ENCODE measurements around the gene MAN1A1.

Gene MAN1A1

DNA sequence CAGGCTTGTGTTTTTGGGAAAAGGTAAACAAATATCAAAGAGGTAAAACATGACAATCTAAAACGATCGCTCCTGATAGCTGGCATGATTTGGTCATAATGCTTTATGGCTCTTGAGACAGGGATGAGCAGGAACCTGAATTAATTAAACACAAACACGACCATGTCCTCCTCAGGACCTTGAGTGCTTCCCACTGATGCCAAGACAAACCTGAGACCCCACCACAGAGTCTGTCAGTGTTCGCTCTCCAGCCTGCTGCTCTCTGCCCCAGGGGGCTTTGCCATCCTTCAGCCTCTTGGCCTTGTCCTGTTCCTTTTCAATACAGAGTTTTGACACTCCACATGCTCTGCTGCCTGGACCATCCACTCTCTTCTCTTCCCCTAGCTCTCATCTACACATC lies 119.4 kb downstream of the MAN1A1 start:
- no peak for DNase-seq

DNA sequence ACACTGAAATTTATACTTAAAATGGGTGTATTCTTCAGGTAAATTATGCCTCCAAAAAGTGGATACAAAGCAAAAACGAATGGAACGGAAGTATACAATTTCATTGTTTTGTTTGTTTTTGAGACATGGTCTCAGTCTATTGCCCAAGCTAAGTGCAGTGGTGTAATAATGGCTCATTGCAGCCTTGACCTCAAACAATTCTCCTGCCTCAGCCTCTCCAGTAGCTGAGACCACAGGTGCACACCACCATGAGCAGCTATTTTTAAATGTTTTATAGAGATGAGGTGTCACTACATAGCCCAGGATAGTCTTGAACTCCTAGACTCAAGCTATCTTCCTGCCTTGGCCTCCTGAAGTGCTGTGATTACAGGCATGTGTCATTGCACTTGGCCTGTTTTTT lies 122.2 kb downstream of the MAN1A1 start:
- DNase-seq, result no peak

DNA sequence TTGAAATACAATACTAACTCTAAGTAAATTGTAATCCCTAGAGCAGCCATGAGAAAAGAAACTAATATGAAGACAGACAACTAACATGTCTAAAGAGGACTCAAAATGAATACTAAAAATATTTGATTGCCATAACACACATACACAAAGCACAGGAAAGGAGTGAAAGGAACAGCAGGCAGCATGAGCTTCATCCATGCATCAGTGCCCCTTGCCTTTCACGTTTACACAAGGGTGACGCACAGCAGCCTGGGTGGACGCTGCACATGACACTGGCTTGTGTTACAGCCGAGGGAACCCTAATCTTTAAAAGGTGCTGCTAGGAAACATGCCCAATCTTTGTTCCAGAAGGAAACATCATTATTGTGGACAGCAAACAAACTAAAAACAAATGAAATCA lies 123.5 kb downstream of the MAN1A1 start:
- DNase-seq, result no peak

DNA sequence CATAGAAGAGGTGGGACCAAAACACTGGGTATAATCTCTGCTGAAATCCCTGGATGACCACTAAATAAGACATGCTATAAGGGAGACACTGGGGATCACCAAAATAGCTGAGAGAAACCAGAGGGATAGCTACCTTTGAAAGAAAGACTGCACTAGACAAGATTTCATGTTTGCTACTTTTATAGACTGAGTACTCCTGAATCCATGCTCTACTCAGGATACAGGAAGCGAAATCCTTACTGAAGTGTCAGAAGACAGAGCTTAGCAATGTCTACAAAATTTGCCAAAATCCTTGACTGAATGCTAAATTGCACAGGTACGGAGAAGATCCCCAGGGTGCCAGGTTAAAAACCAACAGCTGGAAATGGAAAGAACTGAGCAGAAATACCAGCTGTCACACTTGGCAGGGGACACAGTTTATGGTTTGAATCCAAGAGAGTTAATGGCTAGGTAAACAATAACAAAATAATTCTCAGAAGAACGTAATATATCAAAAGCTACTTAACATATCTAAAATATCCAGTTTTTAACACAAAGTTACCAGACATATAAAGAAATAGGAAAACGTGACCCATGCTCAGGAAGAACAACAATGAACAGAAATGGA lies 125.4 kb downstream of the MAN1A1 start:
- no peak for DNase-seq

DNA sequence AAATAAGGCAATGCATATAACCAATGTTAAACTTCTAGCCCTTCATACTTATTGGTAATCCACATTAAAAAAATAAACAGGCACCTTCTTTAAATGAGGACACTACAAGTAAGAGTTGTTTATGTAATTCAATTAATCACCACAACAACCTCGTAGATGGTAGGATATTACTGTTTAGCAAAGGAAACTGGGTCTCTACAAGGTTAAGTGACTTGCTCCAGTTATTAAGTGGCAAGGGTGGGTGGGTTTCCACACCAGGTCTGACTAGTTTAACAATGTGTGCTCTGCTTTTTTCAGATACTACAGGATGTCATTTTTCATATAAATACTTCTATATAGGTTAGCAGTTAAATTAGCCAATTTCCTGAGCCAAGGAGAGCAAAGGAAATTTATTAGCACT lies 129.1 kb downstream of the MAN1A1 start:
- no peak for DNase-seq

DNA sequence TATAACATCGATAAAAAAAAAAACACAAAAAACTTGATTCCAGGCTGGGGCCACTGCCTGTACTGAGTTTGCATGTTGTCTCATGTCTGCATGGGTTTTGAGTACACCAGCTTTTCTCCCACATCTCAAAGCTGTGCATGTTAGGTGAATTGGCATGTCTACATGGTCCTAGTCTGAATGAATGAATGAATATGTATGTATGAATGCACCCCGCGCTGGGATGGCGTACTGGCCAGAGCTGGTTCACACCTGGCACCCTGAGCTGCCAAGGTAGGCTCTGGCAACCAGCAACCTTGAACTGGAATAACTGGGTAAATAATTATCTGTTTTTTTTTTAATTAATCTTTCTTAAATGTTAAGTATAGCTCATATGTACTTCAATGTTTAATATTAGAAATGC lies 131.0 kb downstream of the MAN1A1 start:
- no peak for DNase-seq

DNA sequence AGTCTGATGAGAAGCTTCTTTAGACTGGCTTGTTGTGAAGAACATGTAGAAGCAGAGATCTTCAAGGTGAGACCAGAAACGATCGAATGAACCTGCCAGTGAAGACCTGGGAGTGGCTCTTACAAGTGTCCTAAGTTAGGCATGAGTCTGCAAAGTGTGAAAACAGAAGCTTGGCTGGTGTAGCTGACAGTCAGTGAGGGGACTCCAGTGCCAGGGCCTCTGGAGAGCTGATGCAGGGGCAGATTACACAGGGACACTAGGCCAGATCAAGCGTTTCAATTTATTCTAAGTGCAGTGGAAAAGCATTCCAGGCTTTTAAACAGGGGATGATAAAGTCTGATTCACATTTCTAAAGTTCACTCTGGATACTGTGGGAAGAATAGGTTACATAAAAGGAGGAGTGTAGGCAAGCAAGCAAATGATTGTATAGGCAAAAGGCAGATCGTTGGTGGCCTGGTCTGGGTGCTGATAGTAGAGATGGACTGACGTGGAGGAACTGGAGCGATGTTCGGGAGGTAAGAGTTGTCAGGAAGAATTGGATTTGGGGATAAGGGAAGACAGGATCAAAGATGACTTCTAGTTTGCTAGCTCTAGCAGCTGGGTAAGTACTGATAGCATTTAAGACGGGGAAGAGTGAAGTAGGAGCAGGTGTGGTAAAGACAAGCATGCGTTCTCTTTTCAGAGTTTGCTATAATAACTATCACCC lies 133.5 kb downstream of the MAN1A1 start:
- DNase-seq, result no peak

DNA sequence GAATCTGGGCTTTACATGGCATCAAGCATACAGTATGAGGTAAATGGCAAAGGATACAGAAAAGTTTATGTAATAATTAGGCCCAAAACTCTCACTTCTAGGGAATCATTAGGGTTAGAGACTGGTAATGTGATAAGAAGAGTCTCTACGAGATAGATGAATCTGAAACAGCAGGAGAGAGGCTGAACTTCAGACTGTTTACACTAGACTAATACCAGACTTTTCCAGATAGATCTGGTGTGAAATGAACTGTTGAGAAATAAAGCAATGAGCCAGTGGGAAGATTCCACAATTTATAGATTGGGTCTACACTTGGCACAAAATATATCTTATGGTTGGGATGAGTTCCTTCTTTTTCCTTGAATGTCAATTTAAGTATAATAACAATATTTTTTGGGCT lies 134.3 kb downstream of the MAN1A1 start:
- DNase-seq, result no peak

DNA sequence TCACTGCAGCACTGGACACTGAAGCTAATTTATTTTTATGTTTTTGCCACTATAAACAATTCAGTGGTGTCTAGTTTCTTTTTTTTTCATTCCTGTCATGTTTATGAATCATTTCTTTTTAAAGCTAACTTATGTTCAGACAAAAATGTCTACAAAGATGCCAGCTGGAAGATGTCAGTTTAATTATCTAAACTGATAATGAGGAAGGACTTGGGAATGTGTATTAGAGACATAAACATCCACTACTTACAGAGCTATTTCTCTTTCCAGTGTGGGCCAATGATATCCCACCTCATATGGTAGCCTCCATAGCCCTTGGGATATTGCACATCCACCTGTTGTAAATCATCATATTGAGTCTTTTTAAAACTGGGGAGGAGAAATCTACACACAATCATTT lies 139.0 kb downstream of the MAN1A1 start:
- DNase-seq, result no peak

DNA sequence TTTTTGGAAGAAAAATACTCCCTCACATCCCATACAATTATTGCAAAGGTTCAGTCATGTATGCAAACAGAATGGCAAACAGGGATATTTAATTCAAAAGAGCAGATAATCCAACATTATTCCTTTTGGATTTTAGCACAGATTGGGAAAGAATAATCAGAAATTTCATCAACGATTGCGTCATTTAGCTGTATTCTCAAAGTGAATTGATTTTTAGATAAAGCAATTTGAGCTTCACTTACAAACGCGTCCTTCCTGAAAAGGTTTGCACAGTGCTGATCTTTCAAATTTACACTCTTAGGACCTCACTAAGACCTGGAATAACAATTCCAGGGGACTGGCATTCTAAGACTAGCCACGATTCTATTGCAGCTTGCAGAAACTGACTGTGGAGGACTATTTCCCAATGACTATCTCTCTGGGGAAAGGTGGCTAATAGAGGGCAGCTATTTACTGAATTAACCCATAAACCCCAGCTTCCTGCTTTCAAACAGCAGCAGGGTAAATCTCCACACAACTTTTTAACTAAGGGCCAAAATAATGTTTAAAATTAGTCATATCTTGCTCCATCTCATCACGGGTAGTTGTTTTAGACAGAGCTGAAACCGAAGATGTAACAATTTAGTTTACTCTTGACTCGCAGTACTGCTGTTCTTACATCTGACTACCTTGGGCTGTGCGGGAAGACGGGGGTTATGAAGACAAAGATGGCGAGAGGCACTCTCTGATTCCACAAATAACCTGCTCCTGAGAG lies 139.9 kb downstream of the MAN1A1 start:
- no peak for DNase-seq

DNA sequence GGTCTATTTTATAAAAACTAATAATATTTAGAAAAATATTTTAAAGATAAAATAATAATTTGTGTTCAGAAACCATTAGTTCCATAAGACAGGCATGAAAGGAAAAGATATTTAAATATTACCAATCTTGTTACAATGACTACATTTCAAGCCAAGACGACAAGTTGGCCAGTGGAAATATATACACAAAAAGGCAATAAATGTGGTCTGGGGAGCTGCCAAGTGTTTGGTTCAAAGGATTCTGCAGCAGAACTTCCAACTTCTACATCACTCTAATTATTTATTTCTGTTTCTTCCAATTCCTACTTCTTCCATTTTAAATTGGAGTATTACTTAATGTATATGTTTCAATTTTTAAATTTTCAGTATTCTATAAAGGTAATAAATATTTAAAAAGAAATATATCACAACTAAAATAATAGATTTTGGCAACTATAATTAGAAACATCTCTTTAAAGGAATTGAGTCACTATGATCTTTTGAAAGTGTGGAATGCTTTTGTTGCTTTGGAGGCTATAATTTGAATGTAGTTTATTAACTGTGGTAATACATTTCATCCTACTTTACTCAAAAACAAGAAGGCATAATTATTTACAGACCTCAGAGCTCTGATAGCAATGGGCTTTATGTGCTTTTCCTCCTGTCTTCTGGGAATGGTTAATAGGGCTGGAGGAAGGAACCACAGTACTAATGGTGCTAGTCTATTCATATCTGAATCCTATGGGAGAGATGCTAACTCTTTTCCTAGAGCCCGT lies 141.4 kb downstream of the MAN1A1 start:
- no peak for DNase-seq

DNA sequence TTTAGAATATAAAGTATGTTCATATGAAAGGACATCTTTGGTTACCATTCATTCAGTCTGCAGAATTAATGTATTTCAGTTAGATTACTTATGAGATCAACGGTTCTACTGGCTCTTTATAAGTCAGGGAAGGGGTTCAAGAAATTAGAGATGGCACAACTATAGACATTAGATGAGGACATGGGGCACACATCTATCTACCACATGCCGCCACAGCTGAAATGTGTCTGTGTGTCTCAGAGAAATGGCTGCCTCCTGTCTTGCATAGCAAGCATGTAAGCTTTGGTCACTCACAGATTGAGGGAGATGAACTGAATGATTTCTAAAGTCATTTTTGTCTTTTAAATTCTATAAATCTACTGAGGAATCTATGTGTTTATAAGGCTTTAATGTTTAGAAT lies 142.2 kb downstream of the MAN1A1 start:
- DNase-seq, result no peak

DNA sequence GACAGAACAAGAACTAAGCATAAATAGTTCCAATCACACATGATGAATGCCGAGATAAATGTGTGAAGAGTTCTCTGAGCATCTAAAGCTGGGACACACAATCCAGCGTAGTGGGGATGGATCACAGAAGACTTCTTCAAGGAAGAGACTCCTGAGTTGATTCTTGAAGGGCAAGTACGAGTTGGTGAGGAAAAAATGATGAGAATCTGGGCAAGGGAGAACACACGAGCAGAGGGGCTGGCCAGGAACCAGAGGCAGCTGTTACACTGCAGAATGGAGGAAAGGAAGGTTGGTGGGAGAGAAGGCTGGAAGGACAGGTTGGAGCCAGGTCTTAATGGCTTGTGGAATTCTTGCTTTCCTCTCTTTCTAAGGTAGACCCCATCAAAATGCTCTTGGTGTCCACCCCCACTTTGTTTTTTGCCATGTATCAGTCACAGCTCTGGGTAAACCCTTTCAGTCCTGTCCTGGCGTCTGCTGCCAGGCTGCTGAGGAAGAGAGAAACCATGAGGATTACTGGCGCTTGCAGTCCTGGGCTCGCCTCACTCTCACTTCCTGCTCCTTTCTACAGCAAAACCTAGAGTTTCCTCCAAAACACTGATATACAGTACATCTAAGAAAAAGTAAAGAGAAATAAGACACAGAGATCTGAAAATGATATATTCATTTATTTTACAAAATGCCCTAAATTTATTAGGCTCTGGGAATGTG lies 143.5 kb downstream of the MAN1A1 start:
- no peak for DNase-seq

DNA sequence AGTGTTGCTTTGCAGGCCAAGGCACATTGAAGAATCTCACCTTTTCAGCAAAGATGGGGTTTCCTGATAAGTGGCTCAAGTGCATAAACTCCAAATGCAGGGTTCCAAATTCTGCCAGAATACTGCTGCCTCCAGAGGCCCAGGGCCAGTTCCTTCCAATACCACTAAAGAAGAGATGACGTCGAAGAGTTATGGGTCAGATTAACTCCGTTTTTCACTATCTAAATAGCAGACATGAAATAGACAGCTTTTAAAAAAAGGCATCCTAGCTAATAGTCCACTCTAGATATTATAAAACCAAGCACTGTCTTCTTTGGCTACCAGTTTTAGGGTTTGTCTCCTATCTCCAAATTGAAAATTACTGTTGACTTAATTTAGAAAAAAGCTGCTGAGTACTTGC lies 144.8 kb downstream of the MAN1A1 start:
- no peak for DNase-seq

DNA sequence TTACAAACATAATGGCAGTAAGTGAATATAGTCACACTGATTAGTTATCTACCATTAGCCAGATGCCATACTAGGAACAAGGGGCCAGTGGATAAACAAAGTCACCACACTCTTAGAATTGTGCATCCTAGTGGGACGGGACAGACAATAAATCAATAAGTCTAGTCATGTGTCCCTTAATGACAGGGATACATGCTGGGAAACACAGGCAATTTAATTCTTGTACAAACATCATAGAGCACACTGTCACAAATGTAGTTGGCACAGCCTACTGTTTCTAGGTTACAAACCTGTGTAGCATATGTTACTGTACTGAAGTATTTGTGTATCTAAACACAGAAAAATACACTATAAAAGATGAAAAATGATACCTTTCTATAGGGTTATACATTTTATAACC lies 148.1 kb downstream of the MAN1A1 start:
- DNase-seq, result no peak

DNA sequence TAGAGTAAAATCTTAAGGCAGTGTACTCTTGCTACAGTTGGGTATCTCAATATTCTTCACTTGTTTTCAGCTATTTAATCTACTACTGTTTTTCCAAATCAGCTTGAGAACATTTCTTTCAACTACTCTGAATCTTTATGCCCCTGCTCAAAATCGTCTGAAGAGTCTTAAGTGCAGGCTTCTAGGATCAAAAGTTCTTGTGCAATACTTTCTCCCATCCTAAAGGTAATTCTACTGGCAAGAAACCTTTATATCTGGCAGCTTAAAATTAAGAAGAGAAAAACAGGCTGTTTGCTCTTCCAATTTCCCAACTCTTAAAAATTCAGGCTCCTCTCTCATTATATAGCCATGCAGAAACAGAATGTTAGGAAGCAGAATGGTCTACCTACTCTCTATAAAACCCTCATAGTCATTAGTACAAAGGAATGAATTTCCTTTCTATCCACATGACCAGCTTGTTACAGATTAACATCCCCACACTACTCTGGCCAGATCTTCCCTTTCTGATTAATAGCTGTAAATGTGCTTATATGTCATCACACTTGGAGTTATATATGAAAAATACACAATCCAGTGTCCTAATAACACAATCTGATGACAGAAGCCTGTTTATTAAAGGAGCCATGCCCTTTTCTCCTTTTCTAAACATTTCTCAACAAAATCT lies 148.9 kb downstream of the MAN1A1 start:
- no peak for DNase-seq

DNA sequence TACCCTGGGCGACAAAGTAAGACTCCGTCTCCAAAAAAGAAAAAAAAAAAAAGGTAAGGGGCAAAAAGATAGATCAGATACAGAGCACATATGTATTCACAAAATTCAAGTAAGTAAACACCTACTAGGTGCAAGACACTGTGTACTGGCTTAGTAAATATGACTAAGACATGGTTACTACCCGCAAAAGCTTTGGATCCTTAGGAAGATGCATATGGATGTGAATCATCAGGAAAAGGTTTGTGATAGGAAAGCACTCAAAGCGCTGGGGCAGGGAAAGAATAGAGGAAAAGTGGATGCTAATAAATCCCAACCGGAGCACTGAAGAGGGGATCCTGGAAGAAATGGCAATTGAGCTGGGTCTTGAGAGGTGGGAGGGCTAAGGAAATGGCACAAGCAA lies 152.3 kb downstream of the MAN1A1 start:
- DNase-seq, result no peak

DNA sequence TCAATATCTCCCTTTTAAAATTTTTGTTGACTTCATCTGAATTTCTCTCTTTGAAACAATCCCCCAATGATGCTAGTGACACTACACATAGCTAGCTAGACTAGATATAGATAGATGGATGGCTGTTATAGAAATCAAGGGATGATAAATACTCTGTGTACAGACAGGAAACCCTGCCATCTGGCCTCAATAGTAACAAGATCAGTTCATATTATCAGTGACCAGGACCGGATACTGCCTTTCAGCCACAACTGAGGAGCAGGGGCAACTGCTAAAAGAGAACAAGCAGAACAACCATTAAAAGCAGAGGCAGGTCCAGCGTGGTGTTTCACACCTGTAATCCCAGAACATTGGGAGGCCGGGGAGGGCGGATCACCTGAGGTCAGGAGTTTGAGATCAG lies 152.8 kb downstream of the MAN1A1 start:
- no peak for DNase-seq

DNA sequence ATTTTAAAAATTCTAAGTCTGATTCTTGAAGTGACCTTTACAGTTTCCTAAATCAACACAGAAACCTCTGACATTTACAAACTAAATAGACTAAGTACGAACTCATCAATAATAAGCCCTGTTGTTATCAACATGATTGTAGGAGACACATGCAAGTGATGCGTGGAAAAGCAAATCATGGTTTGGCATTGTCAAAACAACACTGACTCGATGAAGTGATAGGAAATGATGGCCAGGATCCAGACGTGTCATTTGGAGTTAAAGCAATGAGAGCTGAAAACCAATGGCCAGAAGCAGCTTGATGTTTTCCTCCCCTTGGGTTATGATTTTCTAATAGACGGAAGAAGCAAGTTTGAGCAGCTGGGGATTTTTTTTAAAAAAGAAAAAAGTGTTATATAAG lies 153.7 kb downstream of the MAN1A1 start:
- DNase-seq, result no peak

DNA sequence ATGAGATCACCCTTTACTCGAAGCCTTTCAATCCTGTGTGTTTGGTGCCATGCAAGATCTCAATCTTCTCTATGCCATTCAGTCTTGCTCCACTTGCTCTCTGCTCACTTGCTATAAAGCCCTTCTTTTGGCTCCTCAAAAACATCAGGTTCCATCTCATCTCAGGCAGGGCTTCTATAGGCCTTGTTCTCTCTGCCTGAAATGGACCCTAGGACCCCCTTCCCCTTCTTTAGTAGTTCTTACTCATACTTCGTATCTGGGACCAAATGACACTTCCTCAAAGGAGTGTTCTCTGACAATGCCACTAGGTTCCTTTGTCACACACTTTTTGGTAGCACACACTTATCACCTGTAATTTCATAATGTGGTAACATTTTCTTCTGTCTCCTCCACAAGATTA lies 154.4 kb downstream of the MAN1A1 start:
- no peak for DNase-seq

DNA sequence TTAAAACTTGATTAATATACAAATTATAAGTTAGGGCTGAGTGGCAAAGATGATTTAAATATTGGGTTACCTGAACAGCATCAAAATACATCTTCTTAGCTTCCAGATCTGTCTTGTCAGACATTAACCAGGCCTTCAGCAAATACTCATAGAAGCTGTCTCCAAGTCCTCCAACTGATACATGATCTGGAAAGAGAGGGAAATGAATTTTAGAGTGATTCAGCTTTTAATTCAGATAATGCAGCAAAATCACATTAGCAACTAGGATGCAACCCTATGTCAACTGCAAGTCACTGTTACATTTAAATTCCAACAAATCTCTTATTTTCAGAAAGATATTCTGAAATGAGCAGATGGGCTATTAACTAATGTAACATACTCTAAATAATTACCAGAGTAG lies 155.9 kb downstream of the MAN1A1 start:
- DNase-seq, result no peak

DNA sequence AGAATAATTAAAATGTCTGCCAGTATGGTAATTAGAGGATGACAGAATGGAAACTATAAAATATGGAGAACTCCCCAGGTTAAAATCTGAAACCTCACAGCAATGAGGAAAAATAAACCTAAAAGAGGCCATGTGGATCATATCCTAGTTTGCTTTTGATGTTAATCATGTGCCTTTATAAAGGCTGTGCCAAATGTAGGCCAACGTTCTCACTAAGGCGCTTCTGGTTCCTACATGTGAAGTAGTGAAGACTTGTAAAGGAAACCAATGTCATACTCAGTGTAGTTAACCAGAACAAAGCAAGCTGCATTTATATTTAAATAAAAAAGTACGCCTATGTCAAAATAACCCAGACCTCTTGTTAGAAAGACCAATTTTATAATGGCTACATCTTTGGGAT lies 157.4 kb downstream of the MAN1A1 start:
- DNase-seq, result no peak

All from CD4-positive, alpha-beta T cell treated with Interferon gamma for 1 hour (primary cell).